Erythroblast (primary cell): ENCODE data around the gene YIF1A.

ENCODE experiments used
- GATA1 ChIP-seq: IDR thresholded peaks from 2 replicates; pipeline ENCODE4 v1.6.1; 2011; ENCODE audit warnings: low read depth, mild to moderate bottlenecking, control low read depth, low read length, moderate library complexity
- POLR2A ChIP-seq: IDR thresholded peaks from 2 replicates; pipeline ENCODE4 v1.6.1; 2011; ENCODE audit warnings: mild to moderate bottlenecking, low read length

DNA sequence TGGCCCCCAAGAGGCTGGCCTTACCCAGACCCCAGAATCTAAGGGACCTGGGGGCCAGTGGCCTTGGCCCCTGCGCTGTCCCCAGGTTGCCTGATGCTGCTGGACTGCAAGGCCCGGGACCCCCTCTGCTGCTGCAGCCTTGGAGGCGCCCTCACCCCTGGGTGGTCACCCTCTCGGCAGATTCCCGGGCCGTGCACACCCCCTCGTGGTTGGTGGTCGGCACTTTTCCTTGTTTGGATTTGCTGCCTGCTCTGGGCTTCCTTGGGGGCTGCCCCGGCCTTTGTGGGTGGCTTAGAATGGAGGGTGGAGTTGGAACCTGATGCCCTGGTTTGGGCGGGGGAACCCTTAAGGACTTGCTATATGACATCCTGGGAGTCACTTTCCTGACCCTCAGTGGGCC, 42.0 kb upstream of the YIF1A start:
- TF ChIP-seq POLR2A (no peak), GATA1 (no peak)
